ENCODE measurements around the gene TECTA. TPM values are rescaled to one million over a fixed set of nuclear protein-coding genes. Genes with fewer than 3 reads are reported as not detected.
"Not testable (repeated sequence)": the region's sequence is repeated elsewhere in the genome, so short reads cannot be mapped to it uniquely, and the experiment has no call there.

TECTA gene
- total RNA-seq, 2 experiments from 2014 or later = 0.25 TPM

GRCh38 chr11:121145826-121146225 lies 44.8 kb downstream of the TECTA start:
- no peak overlapping the region for H3K27ac Mint-ChIP-seq
- no peaks in the 10 kb centered on the region for H3K36me3 Mint-ChIP-seq (ENCODE audit: low read depth)
- POLR2A ChIA-PET = no interaction called here
- no peaks in the 10 kb centered on the region for H3K4me1 Mint-ChIP-seq
- CTCF ChIA-PET = no interaction called here
- no peak overlapping the region for H3K4me3 Mint-ChIP-seq
- DNase-seq = no peak
- no peaks in the 10 kb centered on the region for H3K27me3 Mint-ChIP-seq
- H3K9me3 Mint-ChIP-seq = no peaks in the 10 kb centered on the region

GRCh38 chr11:121149116-121149515 lies 48.1 kb downstream of the TECTA start:
- DNase-seq = no peak
- no peak overlapping the region for H3K4me3 Mint-ChIP-seq
- H3K27ac Mint-ChIP-seq = no peak overlapping the region
- no peaks in the 10 kb centered on the region for H3K4me1 Mint-ChIP-seq
- ChIA-PET POLR2A (no interaction called here), CTCF (no interaction called here)
- H3K9me3 Mint-ChIP-seq = no peaks in the 10 kb centered on the region
- no peaks in the 10 kb centered on the region for H3K27me3 Mint-ChIP-seq
- no peaks in the 10 kb centered on the region for H3K36me3 Mint-ChIP-seq (ENCODE audit: low read depth)

DNA sequence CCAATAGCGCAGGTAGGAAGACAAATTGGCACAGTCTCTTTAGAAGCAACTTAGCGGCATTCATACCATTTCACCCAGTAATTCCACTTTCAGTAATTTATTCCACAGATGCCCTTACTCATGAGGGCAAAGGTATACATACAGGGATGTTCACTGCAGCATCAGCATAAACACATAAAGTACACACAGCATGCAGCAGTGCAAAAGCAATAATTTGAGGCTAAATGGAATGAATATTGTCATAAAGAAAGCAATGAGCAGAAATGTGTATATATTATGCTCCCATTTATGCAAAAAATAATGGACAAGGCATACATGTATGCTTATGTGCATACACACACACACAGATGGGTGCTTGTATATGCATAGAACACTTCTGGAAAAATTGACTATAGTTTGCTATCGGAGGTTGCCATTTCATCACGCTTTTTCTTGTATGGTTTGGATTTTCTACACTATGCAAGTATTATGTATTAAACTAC lies 50.2 kb downstream of the TECTA start:
- no peak for DNase-seq
- Mint-ChIP-seq H3K27me3 (no peaks in the 10 kb centered on the region), H3K4me3 (no peak overlapping the region), H3K4me1 (no peaks in the 10 kb centered on the region), H3K27ac (no peak overlapping the region), H3K9me3 (no peaks in the 10 kb centered on the region), H3K36me3 (ENCODE audit: low read depth) (no peaks in the 10 kb centered on the region)
- ChIA-PET CTCF (interaction anchor here (0.7 to 1.5 kb wide), 2 partner anchors 13 to 28 kb away, joined by 3 to 4 read pairs; no protein-coding TSS in a partner anchor), POLR2A (no interaction called here)

GRCh38 chr11:121152764-121153163 lies 51.7 kb downstream of the TECTA start:
- ChIA-PET CTCF (interaction anchor here (0.9 to 1.7 kb wide), 4 partner anchors 12 to 42 kb away, joined by 3 to 4 read pairs (median 4); no protein-coding TSS in a partner anchor), POLR2A (no interaction called here)
- no peaks in the 10 kb centered on the region for H3K36me3 Mint-ChIP-seq (ENCODE audit: low read depth)
- no peak for DNase-seq
- no peaks in the 10 kb centered on the region for H3K9me3 Mint-ChIP-seq
- no peaks in the 10 kb centered on the region for H3K27me3 Mint-ChIP-seq
- no peak overlapping the region for H3K27ac Mint-ChIP-seq
- no peak overlapping the region for H3K4me3 Mint-ChIP-seq
- H3K4me1 Mint-ChIP-seq = no peaks in the 10 kb centered on the region

DNA sequence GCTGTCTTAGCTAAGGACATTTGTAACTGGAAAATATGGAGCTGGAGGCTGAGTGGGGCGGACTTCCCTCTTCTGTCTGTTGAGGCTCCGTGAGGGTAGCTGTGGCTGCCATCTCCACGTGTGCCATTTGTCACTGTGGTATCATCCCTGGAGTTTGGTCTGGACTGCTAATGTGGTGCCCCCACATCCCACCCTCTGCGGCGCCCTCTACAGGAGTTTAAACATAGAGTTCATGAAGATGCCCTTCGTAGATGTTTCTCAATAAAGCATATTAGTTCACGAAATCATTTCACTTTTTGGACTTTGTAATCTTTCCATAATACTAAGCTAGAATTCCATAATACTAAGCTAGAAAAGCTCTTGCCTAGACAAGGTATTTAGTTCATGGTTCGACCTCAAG lies 52.4 kb downstream of the TECTA start:
- Mint-ChIP-seq H3K27ac (no peak overlapping the region), H3K9me3 (no peaks in the 10 kb centered on the region), H3K27me3 (no peaks in the 10 kb centered on the region), H3K4me1 (no peaks in the 10 kb centered on the region), H3K4me3 (no peak overlapping the region), H3K36me3 (ENCODE audit: low read depth) (no peaks in the 10 kb centered on the region)
- ChIA-PET POLR2A (no interaction called here), CTCF (interaction anchor here (1.2 to 1.7 kb wide), 2 partner anchors 12 to 41 kb away, joined by 3 to 4 read pairs; no protein-coding TSS in a partner anchor)
- no peak for DNase-seq

- H3K9me3 Mint-ChIP-seq = no peaks in the 10 kb centered on the region
These were observed 53.7 kb downstream of the TECTA start for GRCh38 chr11:121154486-121155314.

DNA sequence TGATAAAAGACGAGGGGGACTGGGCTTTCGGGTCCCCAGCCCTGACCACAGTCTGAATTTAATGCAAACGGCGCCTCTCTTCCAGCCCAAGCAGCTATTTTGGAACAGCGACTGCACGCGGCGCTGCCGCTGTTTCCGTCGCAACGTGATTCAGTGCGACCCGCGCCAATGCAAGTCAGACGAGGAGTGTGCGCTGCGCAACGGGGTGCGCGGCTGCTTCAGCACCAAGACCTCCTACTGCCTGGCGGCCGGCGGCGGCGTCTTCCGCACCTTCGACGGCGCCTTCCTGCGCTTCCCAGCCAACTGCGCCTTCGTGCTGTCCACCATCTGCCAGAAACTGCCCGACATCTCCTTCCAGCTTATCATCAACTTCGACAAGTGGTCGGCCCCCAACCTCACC lies 56.7 kb downstream of the TECTA start:
- CTCF ChIA-PET = no interaction called here
- Mint-ChIP-seq H3K27ac (no peak overlapping the region), H3K4me1 (no peaks in the 10 kb centered on the region), H3K36me3 (ENCODE audit: low read depth) (no peaks in the 10 kb centered on the region), H3K9me3 (no peaks in the 10 kb centered on the region), H3K27me3 (peaks cover 2% of the 10 kb centered on the region), H3K4me3 (no peak overlapping the region)
- DNase-seq = no peak
- POLR2A ChIA-PET = no interaction called here

More at GRCh38 chr11:121154486-121155314, 53.7 kb downstream of the TECTA start:
- no peak overlapping the region for H3K27ac Mint-ChIP-seq
- peaks cover under 1% of the 10 kb centered on the region for H3K27me3 Mint-ChIP-seq
- POLR2A ChIA-PET = no interaction called here
- DNase-seq = no peak
- no peak overlapping the region for H3K4me3 Mint-ChIP-seq
- no peaks in the 10 kb centered on the region for H3K36me3 Mint-ChIP-seq (ENCODE audit: low read depth)
- H3K4me1 Mint-ChIP-seq = no peaks in the 10 kb centered on the region
- CTCF ChIA-PET = interaction anchor here (1.4 to 1.7 kb wide), 2 partner anchors 10 to 40 kb away, joined by 4 read pairs; no protein-coding TSS in a partner anchor

GRCh38 chr11:121159741-121160140 lies 58.7 kb downstream of the TECTA start:
- H3K9me3 Mint-ChIP-seq = no peaks in the 10 kb centered on the region
- ChIA-PET CTCF (no interaction called here), POLR2A (no interaction called here)
- H3K27ac Mint-ChIP-seq = no peak overlapping the region
- no peak overlapping the region for H3K4me3 Mint-ChIP-seq
- H3K4me1 Mint-ChIP-seq = no peaks in the 10 kb centered on the region
- no peaks in the 10 kb centered on the region for H3K36me3 Mint-ChIP-seq (ENCODE audit: low read depth)
- H3K27me3 Mint-ChIP-seq = peaks cover 2% of the 10 kb centered on the region
- DNase-seq = no peak

GRCh38 chr11:121161349-121161917 lies 60.4 kb downstream of the TECTA start:
- H3K4me1 Mint-ChIP-seq = no peaks in the 10 kb centered on the region
- ChIA-PET POLR2A (no interaction called here), CTCF (interaction anchor here (0.7 kb wide), 1 partner anchor 32 kb away, joined by 3 read pairs; no protein-coding TSS in a partner anchor)
- H3K27me3 Mint-ChIP-seq = peaks cover 2% of the 10 kb centered on the region
- H3K36me3 Mint-ChIP-seq (ENCODE audit: low read depth) = no peaks in the 10 kb centered on the region
- H3K27ac Mint-ChIP-seq = no peak overlapping the region
- H3K9me3 Mint-ChIP-seq = no peaks in the 10 kb centered on the region
- no peak overlapping the region for H3K4me3 Mint-ChIP-seq
- no peak for DNase-seq

DNA sequence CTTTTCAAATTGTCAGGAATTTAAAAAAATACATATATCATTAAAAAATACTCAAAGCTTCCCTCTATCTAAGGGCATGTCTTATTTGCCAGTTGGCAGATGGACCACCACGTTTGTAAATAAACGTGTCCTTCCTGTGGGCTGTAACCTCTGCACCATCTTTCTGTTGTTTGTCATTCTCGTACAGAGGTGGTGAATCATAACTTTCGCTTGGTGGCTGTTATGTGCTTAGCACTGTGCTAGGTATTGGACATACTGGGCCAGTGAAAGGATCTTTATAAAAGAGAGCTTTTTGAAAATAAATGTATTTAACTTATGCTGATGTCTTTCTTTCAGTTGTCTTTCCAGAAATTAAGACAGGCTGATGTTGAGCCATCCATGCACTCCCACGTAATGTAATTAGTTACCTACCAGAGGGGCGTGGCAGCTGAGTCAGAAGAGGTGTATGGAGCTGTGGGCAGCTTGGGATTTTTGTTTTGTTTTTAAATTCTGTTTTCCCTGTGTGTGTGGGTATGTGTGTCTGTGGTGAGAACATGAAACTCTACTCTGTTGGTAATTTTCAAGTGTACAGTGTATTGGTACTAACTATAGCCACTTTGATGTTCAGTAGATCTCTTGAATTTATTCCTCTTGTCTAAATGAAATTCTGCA lies 62.7 kb downstream of the TECTA start:
- Mint-ChIP-seq H3K27ac (no peak overlapping the region), H3K9me3 (no peaks in the 10 kb centered on the region), H3K36me3 (ENCODE audit: low read depth) (no peaks in the 10 kb centered on the region), H3K4me3 (no peak overlapping the region), H3K4me1 (no peaks in the 10 kb centered on the region), H3K27me3 (peaks cover 2% of the 10 kb centered on the region)
- ChIA-PET POLR2A (no interaction called here), CTCF (no interaction called here)
- no peak for DNase-seq

DNA sequence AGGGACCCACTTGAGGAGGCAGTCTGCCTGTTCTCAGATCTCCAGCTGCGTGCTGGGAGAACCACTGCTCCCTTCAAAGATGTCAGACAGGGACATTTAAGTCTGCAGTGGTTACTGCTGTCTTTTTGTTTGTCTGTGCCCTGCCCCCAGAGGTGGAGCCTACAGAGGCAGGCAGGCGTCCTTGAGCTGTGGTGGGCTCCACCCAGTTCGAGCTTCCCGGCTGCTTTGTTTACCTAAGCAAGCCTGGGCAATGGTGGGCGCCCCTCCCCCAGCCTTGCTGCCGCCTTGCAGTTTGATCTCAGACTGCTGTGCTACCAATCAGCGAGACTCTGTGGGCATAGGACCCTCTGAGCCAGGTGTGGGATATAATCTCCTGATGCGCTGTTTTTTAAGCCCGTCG lies 76.6 kb downstream of the TECTA start:
- H3K4me1 Mint-ChIP-seq; H3K27me3 Mint-ChIP-seq; H3K36me3 Mint-ChIP-seq (ENCODE audit: low read depth); H3K27ac Mint-ChIP-seq; CTCF ChIA-PET; POLR2A ChIA-PET; H3K9me3 Mint-ChIP-seq; H3K4me3 Mint-ChIP-seq; DNase-seq: not testable (repeated sequence)

- no peaks in the 10 kb centered on the region for H3K4me1 Mint-ChIP-seq
- H3K27me3 Mint-ChIP-seq = no peaks in the 10 kb centered on the region
- peaks cover 2% of the 10 kb centered on the region for H3K36me3 Mint-ChIP-seq (ENCODE audit: low read depth)
- ChIA-PET CTCF (interaction anchor here (0.6 kb wide), 1 partner anchor 29 kb away, joined by 3 read pairs; no protein-coding TSS in a partner anchor), POLR2A (no interaction called here)
- peaks cover 8% of the 10 kb centered on the region for H3K9me3 Mint-ChIP-seq
- H3K27ac Mint-ChIP-seq = no peak overlapping the region
- no peak for DNase-seq
- no peak overlapping the region for H3K4me3 Mint-ChIP-seq
These were observed 78.3 kb downstream of the TECTA start for GRCh38 chr11:121179306-121179705.

- H3K4me1 Mint-ChIP-seq = no peaks in the 10 kb centered on the region
- no peak overlapping the region for H3K27ac Mint-ChIP-seq
- H3K4me3 Mint-ChIP-seq = no peak overlapping the region
- ChIA-PET POLR2A (interaction anchor here (0.6 kb wide), 1 partner anchor 12 kb away, joined by 3 read pairs; no protein-coding TSS in a partner anchor), CTCF (interaction anchor here (0.6 kb wide), 1 partner anchor 1262 kb away, joined by 4 read pairs; no protein-coding TSS in a partner anchor)
- peaks cover 2% of the 10 kb centered on the region for H3K36me3 Mint-ChIP-seq (ENCODE audit: low read depth)
- H3K27me3 Mint-ChIP-seq = peaks cover 8% of the 10 kb centered on the region
- peaks cover 8% of the 10 kb centered on the region for H3K9me3 Mint-ChIP-seq
- no peak for DNase-seq
These were observed 79.1 kb downstream of the TECTA start for GRCh38 chr11:121180183-121180582.
